Measurements from ENCODE around the gene SPAST.
"Not testable (repeated sequence)": the region's sequence is repeated elsewhere in the genome, so short reads cannot be mapped to it uniquely, and the experiment has no call there.

The SPAST gene

DNA sequence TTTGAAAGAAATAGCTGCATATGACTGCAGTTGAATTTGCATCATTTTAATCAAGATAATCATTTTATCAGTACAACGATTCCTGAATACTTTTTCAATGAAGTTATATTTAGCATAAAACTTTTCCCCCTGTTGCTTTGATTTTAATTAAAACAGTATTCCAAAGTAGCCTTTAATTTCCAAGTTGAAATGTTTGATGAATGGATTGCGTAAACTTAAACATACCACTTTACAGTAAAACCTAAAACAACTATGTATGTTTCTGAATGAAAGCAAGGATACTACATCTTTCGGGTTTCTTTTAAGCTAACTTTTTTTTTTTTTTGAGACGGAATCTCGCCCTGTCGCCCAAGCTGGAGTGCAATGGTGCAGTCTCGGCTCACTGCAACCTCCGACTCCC is 1.4 kb downstream of the SPAST start:
- peak overlapping the region; percentile 94 for H3K4me3 ChIP-seq (ENCODE audit: low read length)
- no peak for TF ChIP-seq ZNF274 (IDR thresholded peaks at IDR 0.05; ENCODE audit: low read depth, low read length)

DNA sequence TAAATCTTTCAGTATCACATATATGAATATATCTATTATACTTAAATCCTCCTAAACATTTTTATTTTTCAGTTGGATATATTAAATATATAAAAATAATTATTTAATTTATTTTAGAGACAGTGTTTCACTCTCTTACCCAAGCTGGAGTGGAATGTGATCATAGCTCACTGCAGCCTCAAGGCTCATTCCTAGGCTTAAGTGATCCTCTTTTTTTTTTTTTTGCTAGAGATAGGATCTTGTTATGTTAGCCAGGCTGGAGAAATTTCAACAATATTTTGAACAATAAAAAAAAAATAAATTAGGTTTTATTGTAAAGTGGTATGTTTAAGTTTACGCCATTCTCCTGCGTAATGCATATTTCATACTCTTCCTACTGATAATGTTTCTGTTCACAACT is 4.2 kb downstream of the SPAST start:
- TF ChIP-seq ZNF274 (IDR thresholded peaks at IDR 0.05; ENCODE audit: low read depth, low read length): no peak
- no peak overlapping the region for H3K4me3 ChIP-seq (ENCODE audit: low read length)

DNA sequence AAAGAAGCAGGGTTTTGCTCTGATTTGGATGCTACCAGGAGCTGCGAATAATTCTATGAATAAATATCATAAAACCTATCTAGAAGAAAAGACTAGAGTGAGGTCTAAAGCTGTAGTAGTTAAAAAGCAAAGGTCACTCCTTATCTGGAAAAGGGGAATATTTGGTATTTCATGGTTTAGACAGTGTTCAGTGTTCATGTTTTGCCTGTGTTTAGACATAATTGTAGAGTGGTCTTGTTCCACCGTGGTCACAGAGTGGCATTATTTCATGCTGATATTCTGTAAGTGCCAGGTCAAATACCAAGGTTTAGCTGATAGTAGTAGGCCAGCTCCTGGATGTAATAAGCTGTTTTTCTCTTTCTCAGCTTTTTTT is 10.8 kb downstream of the SPAST start:
- TF ChIP-seq ZNF274 (IDR thresholded peaks at IDR 0.05; ENCODE audit: low read depth, low read length): no peak
- H3K4me3 ChIP-seq (ENCODE audit: low read length): no peak overlapping the region

DNA sequence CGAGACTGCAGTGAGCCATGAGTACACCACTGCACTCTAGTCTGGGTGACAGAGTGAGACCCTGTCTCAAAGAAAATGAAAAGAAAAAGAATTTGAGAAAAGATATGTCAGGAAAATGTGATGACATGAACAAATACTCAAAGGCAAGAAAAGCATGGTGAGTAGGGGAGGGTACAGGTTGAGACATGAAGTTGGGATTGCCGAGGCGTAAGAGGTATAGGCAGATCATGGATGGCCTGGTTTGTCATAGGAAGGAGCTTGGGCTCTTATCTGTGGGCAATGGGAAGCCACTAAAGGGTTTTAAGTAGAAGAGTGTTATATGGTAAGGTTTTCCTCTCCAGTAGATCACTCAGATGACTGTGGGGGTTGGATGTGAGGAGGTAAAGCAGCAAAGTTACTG is 32.3 kb downstream of the SPAST start:
- TF ChIP-seq ZNF274 (IDR thresholded peaks at IDR 0.05; ENCODE audit: low read depth, low read length): no peak

DNA sequence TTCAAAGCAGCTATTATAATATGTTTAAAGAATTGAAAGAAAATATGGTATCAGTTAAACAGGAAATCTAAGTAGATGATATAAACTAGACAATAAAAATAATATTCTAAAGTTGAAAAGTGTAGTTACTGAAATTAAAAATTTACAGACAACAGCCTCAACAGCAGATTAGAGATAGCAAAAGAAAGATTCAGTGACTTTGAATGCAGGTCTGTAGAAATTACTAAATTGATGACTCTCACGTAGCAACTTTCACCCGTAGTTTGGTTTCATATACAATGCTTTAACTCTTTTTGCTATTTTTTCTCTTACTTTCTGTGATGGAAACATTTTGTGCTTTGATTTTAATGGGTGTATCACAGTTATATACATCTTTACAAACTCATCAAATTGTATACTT is 44.8 kb downstream of the SPAST start:
- TF ChIP-seq ZNF274 (IDR thresholded peaks at IDR 0.05; ENCODE audit: low read depth, low read length): no peak

More for the DNA sequence above, 32.3 kb downstream of the SPAST start:
- no peak overlapping the region for H3K4me3 ChIP-seq (ENCODE audit: low read length)

DNA sequence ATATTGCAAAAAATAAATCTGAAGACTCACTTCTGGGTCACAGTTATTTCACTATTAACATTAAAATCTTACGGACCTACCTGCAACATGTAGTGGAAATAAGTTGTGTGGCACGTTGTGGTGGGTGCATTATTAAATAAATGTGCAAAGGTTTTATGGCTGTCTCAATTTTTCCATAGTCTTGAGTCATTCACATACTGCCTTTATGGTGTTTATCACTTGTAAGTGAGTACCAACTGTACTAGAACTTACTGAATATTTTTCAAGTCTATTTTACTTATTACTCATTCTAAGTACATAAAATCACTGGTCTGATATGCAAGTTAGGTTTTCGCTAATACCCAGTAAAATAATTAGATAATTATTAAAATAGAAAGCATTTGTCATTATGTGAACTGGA is 54.7 kb downstream of the SPAST start:
- no peak overlapping the region for H3K4me3 ChIP-seq (ENCODE audit: low read length)
- no peak for TF ChIP-seq ZNF274 (IDR thresholded peaks at IDR 0.05; ENCODE audit: low read depth, low read length)

More for the DNA sequence above, 44.8 kb downstream of the SPAST start:
- no peak overlapping the region for H3K4me3 ChIP-seq (ENCODE audit: low read length)

DNA sequence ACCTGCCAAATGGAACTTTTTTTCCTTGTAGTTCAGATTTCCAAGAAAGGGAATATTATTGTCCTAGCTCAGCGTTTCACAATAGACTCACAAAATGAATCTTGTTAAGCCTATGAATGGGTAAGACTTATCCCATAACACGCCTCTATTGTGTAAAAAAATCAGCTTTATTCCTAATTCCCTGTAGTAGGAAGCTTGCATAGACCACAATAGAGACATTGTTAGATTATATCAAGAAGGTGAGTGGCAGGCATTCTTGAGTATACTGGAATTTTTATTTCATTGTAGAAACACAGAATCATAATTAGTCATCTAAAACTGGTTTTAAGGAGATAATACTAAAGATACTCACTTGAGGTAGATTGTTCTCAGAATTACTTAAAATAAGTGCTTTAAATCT is 55.8 kb downstream of the SPAST start:
- no peak overlapping the region for H3K4me3 ChIP-seq (ENCODE audit: low read length)
- TF ChIP-seq ZNF274 (IDR thresholded peaks at IDR 0.05; ENCODE audit: low read depth, low read length): no peak

DNA sequence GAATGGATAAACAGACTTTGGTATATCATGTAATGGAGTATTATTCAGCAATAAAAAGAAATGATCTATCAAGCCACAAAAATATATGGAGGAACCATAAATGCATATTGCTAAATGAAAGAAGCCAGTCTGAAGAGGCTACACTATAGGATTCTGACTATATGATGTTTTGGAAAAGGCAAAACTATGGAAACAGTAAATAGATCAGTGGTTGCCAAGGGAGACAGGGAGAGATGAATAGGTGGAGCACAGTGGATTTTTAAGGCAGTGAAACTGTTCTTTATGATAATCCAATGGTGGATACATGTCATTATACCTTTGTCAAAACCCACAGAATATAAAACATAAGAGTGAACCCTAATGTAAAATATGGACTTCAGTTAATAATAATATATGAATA is 61.3 kb downstream of the SPAST start:
- no peak overlapping the region for H3K4me3 ChIP-seq (ENCODE audit: low read length)
- no peak for TF ChIP-seq ZNF274 (IDR thresholded peaks at IDR 0.05; ENCODE audit: low read depth, low read length)

DNA sequence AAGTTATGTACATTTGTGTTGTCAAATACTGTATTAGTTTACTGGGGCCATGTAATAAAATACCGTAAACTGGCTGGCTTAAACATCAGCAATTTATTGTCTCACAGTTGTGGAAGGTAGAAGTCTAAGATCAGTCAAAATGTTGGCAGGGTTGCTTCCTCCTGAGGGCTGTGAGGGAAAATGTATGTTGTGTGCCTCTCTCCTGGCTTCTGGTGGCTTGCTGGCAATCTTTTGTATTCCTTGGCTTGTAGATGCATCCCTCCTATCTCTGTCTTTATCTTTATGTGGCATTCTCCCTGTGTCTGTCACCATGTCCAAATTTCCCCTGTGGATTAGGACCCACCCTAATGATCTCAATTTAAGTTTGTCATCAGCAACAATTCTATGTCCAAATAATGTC is 65.3 kb downstream of the SPAST start:
- no peak overlapping the region for H3K4me3 ChIP-seq (ENCODE audit: low read length)
- no peak for TF ChIP-seq ZNF274 (IDR thresholded peaks at IDR 0.05; ENCODE audit: low read depth, low read length)

DNA sequence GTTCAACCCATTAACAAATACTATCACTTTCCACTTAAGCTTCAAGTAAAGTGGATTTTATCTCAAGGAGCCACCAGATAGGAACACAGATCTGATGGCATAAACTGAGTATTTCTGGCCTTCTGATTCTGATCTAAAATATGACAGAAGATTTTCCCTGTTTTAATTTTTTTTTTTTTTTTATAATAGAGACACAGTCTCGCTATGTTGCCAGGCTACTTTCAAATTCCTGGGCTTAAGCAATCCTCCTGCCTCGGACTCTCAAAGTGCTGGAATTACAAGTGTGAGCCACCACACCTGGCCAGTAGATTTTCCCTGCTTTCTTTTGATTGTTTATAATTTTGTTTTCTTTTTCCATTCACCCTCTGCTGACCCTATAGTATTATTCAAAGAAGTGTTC is 65.7 kb downstream of the SPAST start:
- no peak for TF ChIP-seq ZNF274 (IDR thresholded peaks at IDR 0.05; ENCODE audit: low read depth, low read length)
- no peak overlapping the region for H3K4me3 ChIP-seq (ENCODE audit: low read length)

DNA sequence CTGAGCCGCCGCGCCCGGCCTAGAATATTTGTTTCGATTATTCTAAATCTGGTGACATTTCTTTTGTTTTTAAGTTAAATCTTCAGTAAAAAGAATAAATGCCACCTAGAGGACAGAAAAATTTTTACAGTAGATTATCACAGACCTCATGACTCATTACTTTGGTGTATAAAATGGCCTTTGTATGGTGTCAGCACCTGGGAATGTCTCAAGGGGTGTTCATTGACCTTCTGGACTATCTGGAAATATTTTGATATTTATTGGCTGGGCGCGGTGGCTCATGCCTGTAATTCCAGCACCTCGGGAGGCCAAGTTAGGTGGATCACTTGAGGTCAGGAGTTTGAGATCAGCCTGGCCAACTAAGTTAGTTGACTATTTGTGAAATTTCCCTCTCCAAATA is 72.1 kb downstream of the SPAST start:
- TF ChIP-seq ZNF274 (IDR thresholded peaks at IDR 0.05; ENCODE audit: low read depth, low read length): no peak
- no peak overlapping the region for H3K4me3 ChIP-seq (ENCODE audit: low read length)

DNA sequence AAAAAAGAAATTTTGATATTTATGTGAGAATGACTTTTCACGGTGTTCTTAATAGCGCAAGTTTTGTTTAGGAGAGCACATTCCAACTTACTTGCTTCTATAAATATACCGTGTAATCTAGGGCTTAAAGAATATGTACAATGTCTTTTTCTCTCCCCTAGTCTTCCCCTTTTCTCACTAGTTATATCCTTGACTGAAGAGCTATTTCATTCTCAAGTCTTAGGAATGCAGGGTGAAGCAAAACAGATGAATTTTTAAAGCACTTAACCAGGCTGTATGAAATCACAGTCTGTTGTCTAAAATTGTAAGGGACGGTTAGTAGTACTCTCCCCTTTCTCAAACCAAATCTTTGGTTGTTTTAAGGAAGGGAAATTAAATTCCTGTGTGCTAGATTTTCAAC is 72.7 kb downstream of the SPAST start:
- no peak for TF ChIP-seq ZNF274 (IDR thresholded peaks at IDR 0.05; ENCODE audit: low read depth, low read length)
- H3K4me3 ChIP-seq (ENCODE audit: low read length): no peak overlapping the region

DNA sequence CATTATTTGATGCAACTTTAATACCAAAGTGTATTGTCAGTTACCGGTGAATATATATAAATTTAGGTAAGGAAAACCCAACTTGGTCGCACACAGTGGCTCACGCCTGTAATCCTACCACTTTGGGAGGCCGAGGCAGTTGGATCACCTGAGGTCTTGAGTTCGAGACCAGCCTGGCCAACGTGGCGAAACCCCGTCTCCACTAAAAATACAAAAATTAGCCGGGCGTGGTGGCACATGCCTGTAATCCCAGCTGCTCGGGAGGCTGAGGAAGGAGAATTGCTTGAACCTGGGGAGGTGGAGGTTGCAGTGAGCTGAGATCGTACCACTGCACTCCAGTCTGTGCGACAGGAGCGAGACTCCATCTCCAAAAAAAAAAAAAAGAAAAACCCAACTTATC is 88.2 kb downstream of the SPAST start:
- H3K4me3 ChIP-seq (ENCODE audit: low read length): not testable (repeated sequence)

DNA sequence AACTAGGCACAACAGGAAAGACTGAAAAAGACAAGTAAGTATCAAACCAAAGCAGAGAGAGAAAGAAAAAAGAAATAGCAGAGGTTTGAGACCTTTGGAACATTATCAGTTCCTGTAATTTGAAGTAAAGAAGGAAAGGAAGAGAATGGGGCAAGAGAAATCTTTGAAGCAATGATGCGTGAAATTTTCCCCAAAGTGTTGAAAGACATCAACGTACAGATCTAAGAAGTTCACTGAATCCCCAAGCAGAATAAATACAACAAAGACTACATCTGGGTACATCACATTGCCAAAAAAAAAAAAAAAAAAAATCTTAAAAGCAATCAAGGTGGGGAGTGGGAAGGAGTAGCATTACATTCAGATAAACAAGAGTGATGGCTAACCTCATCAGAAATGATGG is 96.3 kb downstream of the SPAST start:
- no peak for TF ChIP-seq ZNF274 (IDR thresholded peaks at IDR 0.05; ENCODE audit: low read depth, low read length)
- no peak overlapping the region for H3K4me3 ChIP-seq (ENCODE audit: low read length)

DNA sequence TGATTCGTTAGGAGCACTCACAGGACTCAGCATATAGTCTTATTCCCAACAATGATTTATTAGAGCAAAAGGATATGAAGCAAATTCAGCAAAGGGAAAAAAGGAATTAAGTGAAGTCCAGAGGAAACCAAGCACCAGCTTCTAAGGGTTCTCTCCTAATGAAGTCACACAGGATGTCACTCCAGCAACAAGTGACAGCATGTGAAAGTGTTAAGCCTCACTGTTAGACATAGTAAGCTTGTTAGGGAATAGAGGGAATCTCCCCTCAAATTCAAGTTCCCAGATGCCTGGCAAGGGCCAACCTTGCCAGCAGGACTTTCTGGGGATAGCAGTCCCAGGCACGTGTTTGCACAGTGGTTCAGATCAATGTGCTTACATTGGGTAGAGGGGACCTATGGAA is 97.9 kb downstream of the SPAST start:
- no peak overlapping the region for H3K4me3 ChIP-seq (ENCODE audit: low read length)
- TF ChIP-seq ZNF274 (IDR thresholded peaks at IDR 0.05; ENCODE audit: low read depth, low read length): no peak

DNA sequence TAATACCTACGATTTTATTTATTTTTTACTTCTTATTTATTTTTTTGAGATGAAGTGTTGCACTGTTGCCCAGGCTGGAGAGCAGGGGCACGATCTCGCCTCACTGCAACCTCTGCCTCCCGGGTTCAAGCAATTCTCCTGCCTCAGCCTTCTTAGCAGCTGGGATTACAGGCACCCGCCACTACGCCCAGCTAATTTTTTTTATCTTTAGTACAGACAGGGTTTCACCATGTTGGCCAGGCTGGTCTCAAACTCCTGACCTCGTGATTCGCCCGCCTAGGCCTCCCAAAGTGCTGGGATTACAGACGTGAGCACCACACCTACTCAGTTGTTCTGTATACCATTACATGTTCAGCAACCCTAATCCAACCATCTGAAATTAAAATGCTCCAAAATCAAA is 100.9 kb downstream of the SPAST start:
- H3K4me3 ChIP-seq (ENCODE audit: low read length): not testable (repeated sequence)

DNA sequence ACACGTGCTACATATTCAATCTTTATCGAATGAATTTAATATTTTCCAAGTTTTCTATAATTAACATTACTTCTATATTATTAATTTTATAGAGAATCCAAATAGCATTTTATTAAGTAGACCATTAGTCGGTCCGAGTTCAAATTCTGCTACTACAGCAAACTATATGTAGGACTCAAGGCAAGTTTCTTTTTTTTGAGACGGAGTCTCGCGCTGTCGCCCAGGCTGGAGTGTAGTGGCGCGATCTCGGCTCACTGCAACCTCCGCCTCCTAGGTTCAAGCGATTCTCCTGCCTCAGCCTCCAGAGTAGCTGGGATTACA is 101.6 kb downstream of the SPAST start:
- H3K4me3 ChIP-seq (ENCODE audit: low read length): peak overlapping the region; percentile 74
